ENCODE measurements around the gene MED10.

DNA sequence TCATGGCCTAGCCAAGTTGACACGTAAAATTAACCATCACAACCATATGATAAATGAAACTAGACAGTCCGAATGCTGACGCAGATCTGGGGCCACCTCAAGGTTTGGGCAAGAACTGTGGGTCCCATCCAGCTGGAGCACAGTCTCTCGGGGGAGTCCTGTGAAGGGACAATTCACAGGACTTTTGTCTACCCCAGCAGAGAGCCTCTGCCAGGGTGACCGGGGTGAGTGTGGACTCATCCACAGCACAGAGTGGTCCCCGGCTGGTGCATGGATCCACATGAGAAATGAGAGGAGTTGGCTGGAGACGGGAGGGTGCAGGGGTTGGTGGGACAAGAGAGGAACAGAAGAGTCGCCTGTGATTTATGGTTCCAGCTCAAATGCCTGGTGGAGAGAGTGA lies 17.7 kb upstream of the MED10 start:
- TF ChIP-seq, protein P1, sequence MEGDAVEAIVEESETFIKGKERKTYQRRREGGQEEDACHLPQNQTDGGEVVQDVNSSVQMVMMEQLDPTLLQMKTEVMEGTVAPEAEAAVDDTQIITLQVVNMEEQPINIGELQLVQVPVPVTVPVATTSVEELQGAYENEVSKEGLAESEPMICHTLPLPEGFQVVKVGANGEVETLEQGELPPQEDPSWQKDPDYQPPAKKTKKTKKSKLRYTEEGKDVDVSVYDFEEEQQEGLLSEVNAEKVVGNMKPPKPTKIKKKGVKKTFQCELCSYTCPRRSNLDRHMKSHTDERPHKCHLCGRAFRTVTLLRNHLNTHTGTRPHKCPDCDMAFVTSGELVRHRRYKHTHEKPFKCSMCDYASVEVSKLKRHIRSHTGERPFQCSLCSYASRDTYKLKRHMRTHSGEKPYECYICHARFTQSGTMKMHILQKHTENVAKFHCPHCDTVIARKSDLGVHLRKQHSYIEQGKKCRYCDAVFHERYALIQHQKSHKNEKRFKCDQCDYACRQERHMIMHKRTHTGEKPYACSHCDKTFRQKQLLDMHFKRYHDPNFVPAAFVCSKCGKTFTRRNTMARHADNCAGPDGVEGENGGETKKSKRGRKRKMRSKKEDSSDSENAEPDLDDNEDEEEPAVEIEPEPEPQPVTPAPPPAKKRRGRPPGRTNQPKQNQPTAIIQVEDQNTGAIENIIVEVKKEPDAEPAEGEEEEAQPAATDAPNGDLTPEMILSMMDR (optimal IDR thresholded peaks at IDR 0.05 in 1 of 3, IDR thresholded peaks at IDR 0.05 in 1 of 3, conservative IDR thresholded peaks at IDR 0.05 in 1 of 3; ENCODE audit: extremely low read depth in 1 of 3, insufficient read depth in 2 of 3, low read length in 3 of 3): no peak
- no peak for TF ChIP-seq EZH2 (IDR thresholded peaks at IDR 0.05; ENCODE audit: low read length)

Measured in keratinocyte (primary cell).